GM18519 (cell line): ENCODE data around the gene MATN1.

Experiments
- ATAC-seq: cut with Tn5 transposase; IDR thresholded peaks from one replicate; pipeline ENCODE4 v1.9.1; 2021; ENCODE audit warnings: mild to moderate bottlenecking, moderate library complexity; ENCODE audit not compliant: unreplicated experiment, low FRiP score

MATN1 gene

GRCh38 chr1:30686236-30686935, 37.0 kb downstream of the MATN1 start:
- ATAC-seq, result no peak

- ATAC-seq, result no peak
Measured at GRCh38 chr1:30685796-30686165, 37.6 kb downstream of the MATN1 start.

- no peak for ATAC-seq
Measured at GRCh38 chr1:30684881-30685795, 38.2 kb downstream of the MATN1 start.

GRCh38 chr1:30684259-30684658, 39.1 kb downstream of the MATN1 start:
- no peak for ATAC-seq

- no peak for ATAC-seq
Measured at GRCh38 chr1:30683699-30684098, 39.7 kb downstream of the MATN1 start.

GRCh38 chr1:30682396-30683275, 40.7 kb downstream of the MATN1 start:
- no peak for ATAC-seq

- ATAC-seq, result no peak
Measured at GRCh38 chr1:30681782-30682181, 41.6 kb downstream of the MATN1 start.

GRCh38 chr1:30680879-30681278, 42.5 kb downstream of the MATN1 start:
- no peak for ATAC-seq

- no peak for ATAC-seq
Measured at GRCh38 chr1:30680429-30680828, 43.0 kb downstream of the MATN1 start.

GRCh38 chr1:30679976-30680305, 43.4 kb downstream of the MATN1 start:
- ATAC-seq, result no peak

- no peak for ATAC-seq
Measured at GRCh38 chr1:30679201-30679975, 44.0 kb downstream of the MATN1 start.

- no peak for ATAC-seq
Measured at GRCh38 chr1:30678209-30678608, 45.2 kb downstream of the MATN1 start.

- no peak for ATAC-seq
Measured at GRCh38 chr1:30677471-30677870, 45.9 kb downstream of the MATN1 start.

GRCh38 chr1:30675761-30676160, 47.6 kb downstream of the MATN1 start:
- no peak for ATAC-seq

- ATAC-seq, result no peak
Measured at GRCh38 chr1:30675289-30675688, 48.1 kb downstream of the MATN1 start.

GRCh38 chr1:30673395-30673794, 50.0 kb downstream of the MATN1 start:
- no peak for ATAC-seq

GRCh38 chr1:30672661-30673060, 50.7 kb downstream of the MATN1 start:
- no peak for ATAC-seq

- ATAC-seq, result no peak
Measured at GRCh38 chr1:30670240-30671060, 52.9 kb downstream of the MATN1 start.

- no peak for ATAC-seq
Measured at GRCh38 chr1:30668546-30669327, 54.6 kb downstream of the MATN1 start.
